Transverse colon (tissue), 4 donors: Measurements from ENCODE around the gene BTN3A1.

Source experiments
- POLR2A ChIP-seq: fragments of 450-650 bp; IDR thresholded peaks from one replicate; pipeline ENCODE4 v1.6.1; 2016; ENCODE audit warnings: antibody characterized with exemption, mild to moderate bottlenecking, moderate library complexity
- POLR2AphosphoS5 ChIP-seq, 3 donors: sonication (generic); formaldehyde crosslinking; IDR thresholded peaks; one replicate each; pipeline ENCODE4 v1.6.1; 2016; ENCODE audit warnings: antibody characterized with exemption in 3 of 3
- TF ChIP-seq, protein P1 (sequence below), 5 experiments: fragments of 200-600 bp in 3 of 5; fragments of 450-650 bp in 2 of 5; sonication (generic) in 3 of 5; IDR thresholded peaks; 1 replicate in 2 of 5; 2 replicates in 3 of 5; pipeline ENCODE4 v1.5.1; 2016 to 2017; ENCODE audit warnings: antibody characterized with exemption in 5 of 5, inconsistent platforms in 3 of 5, mild to moderate bottlenecking in 2 of 5, moderate library complexity in 1 of 5

DNA sequence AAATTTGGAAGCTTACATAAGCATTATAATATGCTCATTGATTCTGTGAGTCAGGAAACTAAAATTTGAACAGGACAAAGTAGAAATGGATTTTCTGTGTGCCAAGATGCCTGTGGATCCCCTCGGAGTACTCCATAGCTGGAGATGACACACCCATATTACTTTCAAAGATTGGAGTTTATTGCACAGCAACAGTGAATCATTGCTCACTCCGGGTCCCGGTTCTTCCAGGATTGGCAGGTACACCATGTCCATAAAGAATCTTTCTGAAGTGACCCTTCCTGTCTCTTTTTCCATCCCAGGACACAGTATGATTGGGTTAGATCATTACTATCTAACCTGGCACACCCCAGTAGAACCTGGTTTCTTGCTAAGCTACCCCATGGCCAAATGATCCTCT is 21.8 kb upstream of the BTN3A1 start:
- TF ChIP-seq POLR2AphosphoS5 (IDR thresholded peaks at IDR 0.05) (no peak), POLR2A (no peak)
- TF ChIP-seq, protein P1, sequence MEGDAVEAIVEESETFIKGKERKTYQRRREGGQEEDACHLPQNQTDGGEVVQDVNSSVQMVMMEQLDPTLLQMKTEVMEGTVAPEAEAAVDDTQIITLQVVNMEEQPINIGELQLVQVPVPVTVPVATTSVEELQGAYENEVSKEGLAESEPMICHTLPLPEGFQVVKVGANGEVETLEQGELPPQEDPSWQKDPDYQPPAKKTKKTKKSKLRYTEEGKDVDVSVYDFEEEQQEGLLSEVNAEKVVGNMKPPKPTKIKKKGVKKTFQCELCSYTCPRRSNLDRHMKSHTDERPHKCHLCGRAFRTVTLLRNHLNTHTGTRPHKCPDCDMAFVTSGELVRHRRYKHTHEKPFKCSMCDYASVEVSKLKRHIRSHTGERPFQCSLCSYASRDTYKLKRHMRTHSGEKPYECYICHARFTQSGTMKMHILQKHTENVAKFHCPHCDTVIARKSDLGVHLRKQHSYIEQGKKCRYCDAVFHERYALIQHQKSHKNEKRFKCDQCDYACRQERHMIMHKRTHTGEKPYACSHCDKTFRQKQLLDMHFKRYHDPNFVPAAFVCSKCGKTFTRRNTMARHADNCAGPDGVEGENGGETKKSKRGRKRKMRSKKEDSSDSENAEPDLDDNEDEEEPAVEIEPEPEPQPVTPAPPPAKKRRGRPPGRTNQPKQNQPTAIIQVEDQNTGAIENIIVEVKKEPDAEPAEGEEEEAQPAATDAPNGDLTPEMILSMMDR (IDR thresholded peaks at IDR 0.05) = no peak
